Renal cortex interstitium (tissue), 11 donors: Measurements from ENCODE around the gene GPR148. TPM values are rescaled to one million over a fixed set of nuclear protein-coding genes. Genes with fewer than 3 reads are reported as not detected.

Experiments
- DNase-seq, 11 donors: peaks; one replicate each; pipeline ENCODE4 v3.0.0-alpha.2; 2013; ENCODE audit warnings: low read depth in 9 of 11, low spot score in 4 of 11; ENCODE audit errors: extremely low read depth in 1 of 11
- polyA plus RNA-seq, 3 donors: library from polyadenylated mRNA; unstranded; fragments of 120-200 nt; gene quantifications; one replicate each; pipeline ENCODE4 v1.2.1, GENCODE V29; 2013; ENCODE audit not compliant: insufficient read length in 3 of 3

GPR148 gene
- polyA plus RNA-seq, 3 donors = not detected

GRCh38 chr2:130743278-130743677 is 14.4 kb downstream of the GPR148 start:
- DNase-seq = no peak

- DNase-seq = no peak
Measured at GRCh38 chr2:130744287-130745117, 15.6 kb downstream of the GPR148 start.

GRCh38 chr2:130749078-130749477 is 20.2 kb downstream of the GPR148 start:
- no peak for DNase-seq

DNA sequence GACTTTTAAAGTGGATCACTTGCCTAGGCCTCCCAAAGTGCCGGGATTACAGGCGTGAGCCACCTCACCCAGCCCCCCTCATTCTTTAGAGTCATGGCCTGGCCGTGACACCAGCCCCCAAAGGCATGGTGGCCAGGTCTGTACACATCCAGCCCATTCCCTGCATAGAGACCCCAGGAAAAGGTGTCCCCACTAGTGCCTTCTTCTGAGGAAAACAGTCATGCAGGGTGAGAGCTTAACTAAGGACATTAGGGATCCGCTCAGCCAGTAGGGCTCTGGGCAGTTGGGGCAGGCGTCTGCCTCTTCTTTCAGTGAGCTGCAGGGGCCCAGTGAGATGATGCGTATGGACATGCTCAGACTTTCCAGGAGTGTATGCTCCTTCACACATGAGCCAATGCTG is 20.8 kb downstream of the GPR148 start:
- no peak for DNase-seq

DNA sequence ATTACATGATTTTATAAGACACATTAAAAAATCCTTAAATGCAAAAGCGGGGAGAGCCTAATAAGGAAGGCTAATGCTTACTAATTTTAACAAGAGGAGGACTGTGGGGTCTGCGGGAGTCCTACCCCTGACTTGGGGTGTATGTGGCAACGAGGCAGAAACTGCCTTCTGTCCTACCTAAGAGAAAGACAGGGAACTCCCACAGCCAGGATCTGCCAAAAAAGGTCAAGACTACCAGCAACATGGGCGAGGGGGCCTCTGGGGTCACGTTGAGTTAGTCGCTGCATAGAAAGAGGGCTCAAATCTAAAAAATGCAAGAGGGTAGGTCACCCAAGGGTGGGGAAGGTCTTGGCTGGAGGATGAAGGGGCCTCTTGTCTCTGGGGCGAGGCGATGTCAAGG is 25.9 kb downstream of the GPR148 start:
- no peak for DNase-seq

DNA sequence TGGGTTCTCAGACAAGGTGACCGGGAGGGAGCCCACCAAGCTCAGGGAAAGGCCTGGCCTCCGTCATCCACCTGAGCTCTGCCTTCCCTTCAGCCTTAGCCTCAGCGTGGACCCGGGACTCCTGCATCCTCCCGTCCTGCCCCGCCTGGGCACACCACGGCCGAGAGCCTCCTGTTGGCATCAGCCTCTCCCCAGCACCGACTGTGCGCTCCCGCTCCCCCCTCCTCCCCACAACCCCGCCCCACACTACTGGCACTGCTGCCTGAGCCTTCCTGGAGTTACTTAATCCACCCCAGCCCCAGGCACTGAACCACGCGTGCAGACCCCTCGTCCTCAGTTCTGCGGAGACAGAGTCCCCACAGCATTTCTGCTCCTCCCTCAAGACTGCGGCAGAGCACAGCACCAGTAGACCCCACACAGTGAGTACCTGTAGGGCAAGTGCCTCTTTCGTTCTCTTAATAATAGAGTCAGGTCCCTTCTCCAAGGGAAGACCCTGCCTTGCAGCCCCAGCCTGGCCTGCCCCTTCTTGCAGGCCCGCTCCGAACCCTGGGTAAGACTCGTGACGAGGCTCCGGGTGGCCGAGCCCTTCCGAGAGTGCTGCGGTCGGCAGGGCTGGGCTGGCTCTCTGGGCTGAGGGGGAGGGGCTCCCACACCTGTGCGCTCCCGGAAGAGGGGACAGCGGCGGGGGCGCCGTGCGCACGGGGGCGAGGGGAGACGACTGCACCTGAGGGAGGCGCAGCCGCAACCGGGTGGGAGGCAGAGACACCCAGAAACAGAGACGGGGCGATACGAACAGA is 26.6 kb downstream of the GPR148 start, which contains the start of gene AMER3:
Gene AMER3 (plus strand): TSS at position 285 of the 797 bp plus-strand sequence. CDS start 6,533 bp downstream, outside the sequence.
- peak in 7 of 11 donors; percentile 2 to 20 (median 15) for DNase-seq

DNA sequence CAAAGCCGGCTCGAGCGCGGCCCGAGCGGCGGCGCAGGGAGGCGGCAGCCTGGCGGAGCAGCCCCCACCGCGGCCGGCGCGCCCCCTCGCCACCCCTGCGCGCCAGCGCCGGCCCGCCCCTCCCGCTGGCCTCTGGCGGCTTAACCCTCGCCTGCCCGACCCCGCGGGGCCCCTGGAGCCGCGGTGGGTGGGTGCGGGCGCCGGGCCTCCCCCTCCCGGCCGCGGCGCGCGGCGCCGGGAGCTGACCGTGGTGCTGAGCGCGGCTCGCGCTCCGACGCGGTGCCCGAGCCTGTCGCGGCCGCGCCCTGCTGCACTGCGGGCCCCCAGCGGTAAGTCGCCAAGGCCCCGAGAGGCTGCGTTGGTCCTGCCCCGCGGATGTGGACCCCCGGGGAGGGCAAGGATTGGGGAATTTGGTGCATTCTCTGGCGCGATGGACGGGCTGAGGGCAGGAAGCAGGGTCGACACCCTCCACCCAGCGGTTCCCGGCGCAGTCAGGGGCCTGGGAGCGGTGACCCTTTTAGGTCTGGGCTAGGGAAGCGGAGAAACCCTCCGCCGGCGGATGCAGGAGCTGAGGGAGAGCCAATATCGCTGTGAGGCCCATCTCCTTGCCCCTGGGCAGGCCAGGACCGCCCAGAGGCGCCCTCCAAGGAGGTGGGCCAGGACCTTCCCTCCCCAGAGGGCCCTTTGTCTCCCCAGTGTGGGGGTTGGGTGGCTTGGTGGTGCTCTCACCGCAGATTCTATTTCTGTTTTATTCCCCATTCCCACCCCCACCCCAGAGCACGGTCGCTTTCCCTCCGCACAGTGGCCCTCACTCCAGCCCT is 27.4 kb downstream of the GPR148 start:
- DNase-seq = peak in 9 of 11 donors; percentile 22 to 62 (median 47)

DNA sequence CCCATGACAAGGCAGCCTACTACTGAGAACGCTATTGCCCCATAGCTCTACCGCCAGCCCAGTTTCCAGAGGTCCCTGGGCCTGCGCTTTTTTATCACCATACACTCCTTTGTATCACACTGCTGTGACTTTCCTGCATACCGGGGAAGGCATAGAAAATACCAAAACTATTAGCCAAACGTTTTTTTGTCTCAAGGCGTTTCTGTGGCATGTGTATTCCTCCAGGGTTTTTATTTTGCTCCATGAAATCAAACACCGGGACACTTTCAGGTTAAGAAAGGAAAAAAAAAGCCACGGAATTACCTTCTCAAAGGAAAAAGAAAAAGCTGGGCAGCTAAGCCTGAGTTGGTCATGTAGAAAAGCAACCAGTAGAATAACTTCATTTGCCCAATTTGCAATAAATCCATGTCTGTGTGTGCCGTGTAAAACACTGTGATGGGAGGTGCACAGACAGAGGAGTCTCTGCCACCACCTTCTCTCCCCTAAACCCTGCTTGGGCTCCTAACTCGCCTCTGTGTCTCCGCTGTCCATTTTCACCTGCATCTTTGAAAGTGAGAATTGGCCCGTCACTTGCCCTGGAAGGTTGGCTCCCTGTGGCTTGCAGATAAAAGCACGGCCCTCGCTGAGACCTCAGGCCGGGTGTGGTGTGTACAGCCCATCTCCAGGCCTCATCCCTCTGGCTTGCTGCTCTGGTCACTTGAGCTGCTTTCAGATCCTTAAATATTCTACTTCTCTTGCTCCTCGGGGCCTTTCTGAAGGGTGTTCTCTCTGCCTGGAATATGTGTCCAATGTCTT is 28.2 kb downstream of the GPR148 start:
- no peak for DNase-seq

DNA sequence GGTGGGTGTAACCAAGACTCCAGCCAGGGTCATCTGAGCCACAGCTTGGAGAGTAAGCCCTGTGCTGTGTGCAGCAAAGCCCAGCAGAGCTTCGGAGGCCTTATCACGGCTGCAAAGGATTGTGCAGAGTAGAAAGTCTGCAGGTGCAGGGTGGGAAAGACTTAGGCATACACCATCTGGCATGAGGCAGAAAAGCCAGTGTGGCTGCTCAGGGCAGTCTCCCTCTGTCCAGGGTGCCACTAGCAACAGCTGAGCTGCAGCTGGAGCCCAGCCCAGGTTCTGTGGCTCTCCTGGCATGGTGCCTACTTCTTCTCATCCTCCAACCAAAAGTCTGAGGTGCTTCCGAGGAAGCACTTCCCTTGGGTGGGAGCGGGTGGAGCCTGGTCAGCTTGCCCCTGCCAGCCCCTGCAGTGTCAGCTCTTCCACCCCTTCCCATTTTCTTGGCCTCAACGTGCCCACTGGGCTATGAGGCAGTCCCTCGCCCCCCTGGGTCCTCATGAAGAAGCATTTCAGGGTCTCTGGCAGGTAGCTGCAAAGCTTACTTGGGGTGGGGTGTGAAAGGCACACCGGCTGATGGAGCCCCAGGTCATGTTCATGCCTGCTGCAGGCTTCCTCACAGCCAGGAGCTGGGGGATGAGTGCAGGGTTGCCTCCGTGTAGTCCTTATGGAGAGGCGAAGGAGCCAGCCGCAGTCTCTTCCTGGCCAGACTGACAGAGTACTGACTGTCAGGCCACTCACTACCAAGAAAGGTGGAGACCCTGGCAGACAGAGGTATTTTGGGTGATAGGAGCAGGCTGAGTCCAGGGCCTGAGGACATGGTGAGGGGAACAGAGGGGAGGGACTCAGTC is 31.3 kb downstream of the GPR148 start:
- no peak for DNase-seq

DNA sequence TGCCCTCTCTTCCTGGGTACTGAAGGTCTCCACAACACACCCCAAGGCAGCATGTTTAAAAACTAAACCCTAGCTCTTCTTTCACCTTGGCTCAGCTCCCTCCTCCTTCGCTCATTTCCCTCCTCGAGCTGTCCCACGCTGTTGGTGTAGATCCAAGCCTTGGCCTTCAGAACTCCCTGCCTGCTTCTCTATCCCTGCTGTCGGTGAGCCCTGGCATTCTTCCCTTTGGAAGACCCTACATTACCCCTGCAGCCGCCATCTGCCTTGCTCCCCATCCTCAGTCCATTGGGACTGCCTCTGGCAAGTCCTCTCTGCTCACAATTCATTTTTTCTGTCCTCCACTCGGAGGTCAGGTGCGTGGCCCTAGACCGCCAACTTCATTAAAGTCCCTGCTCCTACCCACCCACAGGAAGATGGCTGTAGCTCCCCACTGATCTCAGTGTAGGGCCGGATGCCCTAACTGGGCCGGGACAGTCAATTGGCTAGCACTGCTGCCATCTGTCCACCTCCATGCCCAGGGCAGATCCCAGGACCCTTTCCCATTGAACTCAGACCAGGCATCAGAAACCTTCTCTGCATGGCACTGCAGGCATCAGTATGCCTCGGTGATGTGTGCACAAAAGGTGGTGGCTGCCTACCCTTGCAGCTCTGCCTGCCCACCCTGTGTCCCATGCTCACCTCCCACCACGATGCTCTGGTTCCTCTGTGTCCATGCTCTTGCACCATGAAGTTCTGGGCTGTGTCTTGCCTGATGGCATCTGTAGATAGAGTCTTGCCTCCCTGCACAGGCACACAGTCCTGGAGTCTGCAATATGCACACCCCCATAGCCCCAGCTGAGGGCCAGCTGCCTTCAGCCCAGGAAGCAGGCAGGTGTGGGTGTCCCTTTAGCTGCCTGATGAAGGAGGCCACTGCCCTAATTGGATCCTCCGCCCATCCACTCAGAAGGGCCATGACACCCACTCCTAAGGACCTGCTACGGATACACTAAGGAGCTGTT is 32.2 kb downstream of the GPR148 start:
- DNase-seq = no peak

- no peak for DNase-seq
Measured at GRCh38 chr2:130762031-130762909, 33.4 kb downstream of the GPR148 start.

- no peak for DNase-seq
Measured at GRCh38 chr2:130762910-130763385, 34.1 kb downstream of the GPR148 start.

GRCh38 chr2:130763405-130763804 is 34.5 kb downstream of the GPR148 start:
- DNase-seq = no peak

GRCh38 chr2:130764035-130764820 is 35.4 kb downstream of the GPR148 start:
- no peak for DNase-seq

GRCh38 chr2:130764821-130765115 is 35.9 kb downstream of the GPR148 start:
- no peak for DNase-seq
